Activated effector memory CD4-positive, alpha-beta T cell treated with Interleukin-2 at 50 U/mL for 16 hours (primary cell): ENCODE data around the gene FREM3.

Experiments
- DNase-seq: peaks from one replicate; pipeline ENCODE4 v3.0.0-alpha.2; 2020

FREM3 gene

GRCh38 chr4:143658336-143658735 is 42.1 kb downstream of the FREM3 start:
- no peak for DNase-seq

GRCh38 chr4:143654571-143654970 is 45.9 kb downstream of the FREM3 start:
- no peak for DNase-seq

- DNase-seq, result no peak
Observed at GRCh38 chr4:143653031-143653430, 47.4 kb downstream of the FREM3 start.

- DNase-seq, result no peak
Observed at GRCh38 chr4:143643399-143643798, 57.1 kb downstream of the FREM3 start.

- DNase-seq, result no peak
Observed at GRCh38 chr4:143642611-143643010, 57.9 kb downstream of the FREM3 start.

- no peak for DNase-seq
Observed at GRCh38 chr4:143641361-143641760, 59.1 kb downstream of the FREM3 start.

GRCh38 chr4:143634763-143635162 is 65.7 kb downstream of the FREM3 start:
- no peak for DNase-seq

GRCh38 chr4:143633833-143634232 is 66.6 kb downstream of the FREM3 start:
- DNase-seq, result no peak

- DNase-seq, result no peak
Observed at GRCh38 chr4:143626134-143626911, 74.2 kb downstream of the FREM3 start.

- DNase-seq, result no peak
Observed at GRCh38 chr4:143625632-143626031, 74.8 kb downstream of the FREM3 start.

- no peak for DNase-seq
Observed at GRCh38 chr4:143623896-143624295, 76.6 kb downstream of the FREM3 start.

GRCh38 chr4:143618811-143619210 is 81.7 kb downstream of the FREM3 start:
- DNase-seq, result no peak

GRCh38 chr4:143617994-143618679 is 82.3 kb downstream of the FREM3 start:
- DNase-seq, result no peak

- no peak for DNase-seq
Observed at GRCh38 chr4:143616771-143617170, 83.7 kb downstream of the FREM3 start.

GRCh38 chr4:143609492-143609891 is 91.0 kb downstream of the FREM3 start:
- no peak for DNase-seq

GRCh38 chr4:143606480-143606879 is 94.0 kb downstream of the FREM3 start:
- DNase-seq, result no peak

GRCh38 chr4:143599827-143600226 is 100.6 kb downstream of the FREM3 start:
- no peak for DNase-seq

- DNase-seq, result no peak
Observed at GRCh38 chr4:143598816-143599215, 101.7 kb downstream of the FREM3 start.

- DNase-seq, result no peak
Observed at GRCh38 chr4:143597276-143597675, 103.2 kb downstream of the FREM3 start.

GRCh38 chr4:143587703-143588102 is 112.8 kb downstream of the FREM3 start:
- DNase-seq, result no peak

- DNase-seq, result no peak
Observed at GRCh38 chr4:143586080-143586479, 114.4 kb downstream of the FREM3 start.

- DNase-seq, result no peak
Observed at GRCh38 chr4:143585548-143585947, 114.9 kb downstream of the FREM3 start.

- DNase-seq, result no peak
Observed at GRCh38 chr4:143581331-143581946, 119.0 kb downstream of the FREM3 start.

- no peak for DNase-seq
Observed at GRCh38 chr4:143575331-143575730, 125.1 kb downstream of the FREM3 start.
